PC-3 (cell line): ENCODE data around the gene JMJD6. TPM values are rescaled to one million over a fixed set of nuclear protein-coding genes. Genes with fewer than 3 reads are reported as not detected.
"Not testable (repeated sequence)": the region's sequence is repeated elsewhere in the genome, so short reads cannot be mapped to it uniquely, and the experiment has no call there.

Source experiments
- ATAC-seq: fragments of 200-7000 bp; cut with Tn5 transposase; 2 replicates; pipeline ENCODE4 v1.9.1; 2020; ENCODE audit warnings: mild to moderate bottlenecking, moderate library complexity
- BruUV-seq: library from RNA; stranded (reverse); fragments of 400-500 nt; replicated peaks from 2 replicates; lab custom pipeline; 2021; lab: Mats Ljungman, UMichigan
- CTCF ChIA-PET: fragments of 300-600 bp; sonication (Branson Sonifier 250); formaldehyde crosslinking; loops from one replicate; lab custom pipeline; 2022; ENCODE audit warnings: antibody characterized with exemption; lab: Charles Lee
- POLR2A ChIA-PET: fragments of 300-600 bp; sonication (Branson Sonifier 250); formaldehyde crosslinking; loops from one replicate; lab custom pipeline; 2022; ENCODE audit warnings: antibody characterized with exemption; ENCODE audit not compliant: unreplicated experiment; lab: Charles Lee
- DNase-seq: peaks from one replicate; pipeline ENCODE4 v3.0.0-alpha.2; 2015
- H2AFZ ChIP-seq: fragments of 300-600 bp; sonication (generic); 2 replicates; pipeline ENCODE4 v1.6.0; 2016; ENCODE audit warnings: antibody characterized with exemption, low read length
- H3F3A ChIP-seq: fragments of 300-600 bp; sonication (generic); one replicate; pipeline ENCODE4 v1.6.0; 2017; ENCODE audit warnings: antibody characterized with exemption, low read length, control low read depth, mild to moderate bottlenecking; ENCODE audit not compliant: unreplicated experiment
- H3K27ac ChIP-seq: fragments of 300-600 bp; sonication (generic); 2 replicates; pipeline ENCODE4 v1.5.1; 2016; ENCODE audit warnings: mild to moderate bottlenecking, low read length
- H3K27me3 ChIP-seq: fragments of 300-600 bp; sonication (generic); 2 replicates; pipeline ENCODE4 v1.6.1; 2016; ENCODE audit warnings: low read length, mixed read lengths
- H3K36me3 ChIP-seq: fragments of 300-600 bp; sonication (generic); 2 replicates; pipeline ENCODE4 v1.6.1; 2016; ENCODE audit warnings: low read depth, mixed run types, low read length, mixed read lengths
- H3K4me1 ChIP-seq: fragments of 300-600 bp; sonication (generic); 2 replicates; pipeline ENCODE4 v1.5.1; 2016; ENCODE audit warnings: low read length; ENCODE audit not compliant: insufficient read depth
- H3K4me2 ChIP-seq: fragments of 300-600 bp; sonication (generic); 2 replicates; pipeline ENCODE4 v1.6.0; 2016; ENCODE audit warnings: low read length
- H3K4me3 ChIP-seq: fragments of 300-600 bp; sonication (generic); 2 replicates; pipeline ENCODE4 v1.5.1; 2016; ENCODE audit warnings: mild to moderate bottlenecking, low read length, mixed read lengths
- H3K79me2 ChIP-seq: fragments of 300-600 bp; sonication (generic); 2 replicates; pipeline ENCODE4 v1.6.1; 2017; ENCODE audit warnings: low read length, mixed read lengths
- H3K9ac ChIP-seq: fragments of 300-600 bp; sonication (generic); 2 replicates; pipeline ENCODE4 v1.6.0; 2016; ENCODE audit warnings: mild to moderate bottlenecking, low read length
- H3K9me2 ChIP-seq: fragments of 300-600 bp; sonication (generic); replicated peaks from 2 replicates; pipeline ENCODE4 v1.6.1; 2016; ENCODE audit warnings: mixed run types, low read length, mixed read lengths
- H3K9me3 ChIP-seq: fragments of 300-600 bp; sonication (generic); 2 replicates; pipeline ENCODE4 v1.6.1; 2016; ENCODE audit warnings: low read length, mixed read lengths
- H4K20me1 ChIP-seq: fragments of 300-600 bp; sonication (generic); 2 replicates; pipeline ENCODE4 v1.6.1; 2016; ENCODE audit warnings: low read length, mixed read lengths
- EZH2 ChIP-seq: fragments of 300-600 bp; sonication (generic); IDR thresholded peaks from one replicate; pipeline ENCODE4 v1.6.1; 2017; ENCODE audit warnings: antibody characterized with exemption, mild to moderate bottlenecking, low read length; ENCODE audit not compliant: unreplicated experiment
- EZH2phosphoT487 ChIP-seq: fragments of 300-600 bp; sonication (generic); IDR thresholded peaks from 2 replicates; pipeline ENCODE4 v1.6.1; 2018; ENCODE audit warnings: mild to moderate bottlenecking, antibody characterized with exemption, low read length, borderline replicate concordance
- intact Hi-C: fragments of 100-400 bp; cut with micrococcal nuclease; formaldehyde crosslinking; loops from 2 replicates; pipeline ENCODE4 v1.9.0; 2023
- total RNA-seq: library from RNA; depleted of rRNA; stranded (reverse); fragments of >200 nt; gene quantifications from 2 replicates; pipeline ENCODE4 v1.2.3, GENCODE V29; 2014
- TF ChIP-seq, protein P1 (sequence below): fragments of 300-600 bp; sonication (generic); conservative IDR thresholded peaks from 2 replicates; pipeline ENCODE4 v1.5.1; 2017; ENCODE audit warnings: antibody characterized with exemption, low read depth, mild to moderate bottlenecking, low read length

Gene JMJD6
- total RNA-seq, 1 experiment from 2014 or later: 39.0 TPM

DNA sequence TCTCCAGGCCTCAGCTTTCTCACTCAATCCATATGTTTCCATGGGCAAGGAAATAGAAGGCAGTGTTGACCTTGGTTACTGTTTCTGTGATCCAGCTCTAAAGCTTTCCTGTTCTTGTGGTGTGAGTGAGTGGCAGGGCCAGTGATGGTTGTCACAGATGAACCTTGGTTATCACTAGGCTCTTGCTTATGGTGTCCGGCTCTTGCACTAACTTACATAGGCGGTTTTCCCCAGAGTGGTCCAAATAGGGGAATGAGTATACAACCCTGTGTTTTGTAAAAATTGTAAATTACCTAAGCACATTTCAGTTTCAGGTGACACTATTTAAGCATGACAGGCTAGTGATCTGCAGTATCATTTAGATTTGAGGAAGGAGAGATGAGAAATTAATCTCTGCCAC, 18.3 kb upstream of the JMJD6 start:
- Histone ChIP-seq H4K20me1 (no peaks in the 10 kb centered on the region), H3K9me2 (no peaks in the 10 kb centered on the region), H2AFZ (no peak overlapping the region), H3F3A (no peaks in the 10 kb centered on the region), H3K27ac (no peak overlapping the region), H3K4me3 (no peak overlapping the region), H3K4me1 (0 out of 2 replicates have a peak, but pooled peaks cover 6% of the 10 kb centered on the region), H3K36me3 (peaks cover 34% of the 10 kb centered on the region), H3K27me3 (no peaks in the 10 kb centered on the region), H3K9ac (no peak overlapping the region), H3K4me2 (no peak overlapping the region), H3K79me2 (peaks cover 12% of the 10 kb centered on the region), H3K9me3 (no peaks in the 10 kb centered on the region)
- ATAC-seq (no peak), DNase-seq (no peak)
- TF ChIP-seq EZH2phosphoT487 (no peak), EZH2 (no peak)
- TF ChIP-seq, protein P1, sequence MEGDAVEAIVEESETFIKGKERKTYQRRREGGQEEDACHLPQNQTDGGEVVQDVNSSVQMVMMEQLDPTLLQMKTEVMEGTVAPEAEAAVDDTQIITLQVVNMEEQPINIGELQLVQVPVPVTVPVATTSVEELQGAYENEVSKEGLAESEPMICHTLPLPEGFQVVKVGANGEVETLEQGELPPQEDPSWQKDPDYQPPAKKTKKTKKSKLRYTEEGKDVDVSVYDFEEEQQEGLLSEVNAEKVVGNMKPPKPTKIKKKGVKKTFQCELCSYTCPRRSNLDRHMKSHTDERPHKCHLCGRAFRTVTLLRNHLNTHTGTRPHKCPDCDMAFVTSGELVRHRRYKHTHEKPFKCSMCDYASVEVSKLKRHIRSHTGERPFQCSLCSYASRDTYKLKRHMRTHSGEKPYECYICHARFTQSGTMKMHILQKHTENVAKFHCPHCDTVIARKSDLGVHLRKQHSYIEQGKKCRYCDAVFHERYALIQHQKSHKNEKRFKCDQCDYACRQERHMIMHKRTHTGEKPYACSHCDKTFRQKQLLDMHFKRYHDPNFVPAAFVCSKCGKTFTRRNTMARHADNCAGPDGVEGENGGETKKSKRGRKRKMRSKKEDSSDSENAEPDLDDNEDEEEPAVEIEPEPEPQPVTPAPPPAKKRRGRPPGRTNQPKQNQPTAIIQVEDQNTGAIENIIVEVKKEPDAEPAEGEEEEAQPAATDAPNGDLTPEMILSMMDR: no peak
- BruUV-seq: no TSS peak
- intact Hi-C loops: no loop called here
- ChIA-PET CTCF (no interaction called here), POLR2A (no interaction called here)

DNA sequence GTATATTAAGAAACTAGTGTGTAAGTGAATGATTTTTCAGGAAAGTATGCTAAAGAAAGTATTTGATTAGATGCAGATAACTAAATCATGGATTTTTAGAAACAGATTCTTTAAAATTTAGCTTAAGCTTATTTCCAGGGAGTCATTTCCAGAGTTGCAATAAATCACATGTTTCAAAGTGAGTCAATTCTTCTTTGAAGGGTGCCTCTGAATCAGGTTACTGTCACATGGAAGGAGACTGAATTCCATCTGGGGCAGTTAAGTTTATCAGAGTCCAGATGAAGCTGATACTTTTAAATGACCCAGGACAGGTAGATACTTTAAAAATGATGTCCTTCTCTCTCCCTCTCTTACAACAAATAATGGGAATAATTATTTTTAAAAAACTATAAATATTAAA, 16.6 kb upstream of the JMJD6 start:
- peaks cover 18% of the 10 kb centered on the region for H3K4me1 ChIP-seq
- H4K20me1 ChIP-seq: no peaks in the 10 kb centered on the region
- H3K27ac ChIP-seq: no peak overlapping the region
- H2AFZ ChIP-seq: no peak overlapping the region
- ChIA-PET POLR2A (no interaction called here), CTCF (no interaction called here)
- H3K9ac ChIP-seq: no peak overlapping the region
- ATAC-seq (no peak), DNase-seq (peak; percentile 37)
- BruUV-seq: no TSS peak
- peaks cover 30% of the 10 kb centered on the region for H3K36me3 ChIP-seq
- no peaks in the 10 kb centered on the region for H3K27me3 ChIP-seq
- TF ChIP-seq, protein P1: no peak
- TF ChIP-seq EZH2 (no peak), EZH2phosphoT487 (no peak)
- intact Hi-C loops: no loop called here
- H3K9me3 ChIP-seq: no peaks in the 10 kb centered on the region
- no peaks in the 10 kb centered on the region for H3K9me2 ChIP-seq
- no peak overlapping the region for H3K4me3 ChIP-seq
- no peaks in the 10 kb centered on the region for H3F3A ChIP-seq
- H3K79me2 ChIP-seq: peaks cover 30% of the 10 kb centered on the region
- no peak overlapping the region for H3K4me2 ChIP-seq

DNA sequence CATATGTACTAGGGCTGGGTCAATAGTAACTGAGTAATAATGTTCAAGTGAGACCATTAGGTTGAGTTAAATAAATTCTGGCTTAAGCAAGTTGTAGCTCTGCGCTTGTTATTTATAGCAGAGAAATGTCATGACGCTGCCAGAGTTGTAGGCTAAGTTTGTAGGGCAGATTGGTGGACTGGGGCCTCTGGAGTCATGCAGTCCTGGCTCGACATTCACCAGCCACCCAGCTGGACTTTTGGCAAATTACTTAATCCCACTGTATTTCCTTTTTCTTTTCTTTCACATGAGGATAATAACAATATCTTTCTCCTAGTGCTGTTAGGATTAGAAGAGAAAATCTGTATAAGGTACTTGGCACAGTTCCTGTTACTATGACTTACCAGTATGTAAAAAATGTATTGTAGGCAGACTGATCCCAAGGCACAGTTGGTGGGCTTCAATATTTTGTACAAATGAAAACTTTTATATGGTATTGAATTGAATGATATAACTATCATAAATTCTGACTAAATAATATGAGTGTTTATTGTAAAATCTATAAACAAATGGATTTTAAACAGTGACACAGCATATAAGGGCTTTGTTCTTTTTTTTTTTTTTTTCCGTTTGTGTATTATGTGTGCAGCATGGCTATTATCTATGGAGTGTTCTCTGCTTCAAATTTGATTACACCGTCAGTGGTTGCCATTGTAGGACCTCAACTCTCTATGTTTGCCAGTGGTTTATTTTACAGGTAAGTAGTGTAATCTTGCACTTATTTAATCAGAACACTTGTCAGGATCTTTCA, 14.1 kb upstream of the JMJD6 start:
- Histone ChIP-seq H3K4me3 (no peak overlapping the region), H3F3A (peaks cover under 1% of the 10 kb centered on the region), H3K79me2 (peaks cover 47% of the 10 kb centered on the region), H3K9me2 (no peaks in the 10 kb centered on the region), H3K36me3 (peaks cover 29% of the 10 kb centered on the region), H3K27me3 (no peaks in the 10 kb centered on the region), H3K4me1 (peaks cover 18% of the 10 kb centered on the region), H3K27ac (no peak overlapping the region), H2AFZ (no peak overlapping the region), H3K9ac (no peak overlapping the region), H4K20me1 (peaks cover 13% of the 10 kb centered on the region), H3K4me2 (peak overlapping the region; percentile 30; the same call in 1 of the 2 replicates), H3K9me3 (no peaks in the 10 kb centered on the region)
- TF ChIP-seq, protein P1: no peak
- TF ChIP-seq EZH2 (no peak), EZH2phosphoT487 (no peak)
- intact Hi-C loops: no loop called here
- ChIA-PET POLR2A (no interaction called here), CTCF (no interaction called here)
- no peak for DNase-seq
- no peak for ATAC-seq
- no TSS peak for BruUV-seq

DNA sequence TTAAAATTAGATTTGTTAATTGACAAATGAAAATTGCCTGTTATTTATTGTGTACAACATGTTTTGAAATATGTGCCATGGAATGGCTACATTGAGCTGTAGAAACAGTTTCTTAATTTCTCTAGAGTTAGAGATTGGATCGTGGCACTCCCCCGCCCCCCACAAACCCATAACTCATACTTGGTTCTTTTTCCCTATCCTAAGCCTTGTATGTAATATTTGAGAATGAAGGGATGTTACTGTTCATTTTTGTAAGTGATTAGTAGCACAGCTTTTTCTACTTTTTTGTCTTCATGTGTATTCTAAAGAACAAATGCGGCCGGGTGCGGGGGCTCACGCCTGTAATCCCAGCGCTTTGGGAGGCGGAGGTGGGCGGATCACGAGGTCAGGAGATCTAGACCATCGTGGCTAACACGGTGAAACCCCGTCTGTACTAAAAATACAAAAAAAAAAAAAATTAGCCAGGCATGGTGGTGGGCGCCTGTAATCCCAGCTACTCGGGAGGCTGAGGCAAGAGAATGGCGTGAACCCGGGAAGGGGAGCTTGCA, 13.2 kb upstream of the JMJD6 start:
- CTCF ChIA-PET, H3K27me3 ChIP-seq, POLR2A ChIA-PET, DNase-seq, H2AFZ ChIP-seq, H3K9me2 ChIP-seq, BruUV-seq, H3K9me3 ChIP-seq, H3F3A ChIP-seq, H3K27ac ChIP-seq, ATAC-seq: not testable (repeated sequence)
- peaks cover 56% of the 10 kb centered on the region for H3K79me2 ChIP-seq
- H3K4me3 ChIP-seq: peak overlapping the region; percentile 89
- intact Hi-C loops: loop anchor here (10.0 kb wide), 1 partner anchor 545 kb away; no protein-coding TSS in a partner anchor
- peaks cover 22% of the 10 kb centered on the region for H4K20me1 ChIP-seq
- H3K36me3 ChIP-seq: peaks cover 29% of the 10 kb centered on the region
- H3K4me1 ChIP-seq: peaks cover 20% of the 10 kb centered on the region
- peak overlapping the region; percentile 98; the same call in 1 of the 2 replicates for H3K9ac ChIP-seq
- H3K4me2 ChIP-seq: peak overlapping the region; percentile 91
